Activated CD4-positive, alpha-beta T cell treated with anti-CD3 and anti-CD28 coated beads, Interleukin-2, amount 10 ng/mL, durations not matched to agents 24 days and 14 days (primary cell): ENCODE measurements around the gene EPHA1. TPM values are rescaled to one million over a fixed set of nuclear protein-coding genes. Genes with fewer than 3 reads are reported as not detected.
A peak's percentile ranks its signal among the peaks of the same experiment; 100 is the strongest.
"Not testable (repeated sequence)": the region's sequence is repeated elsewhere in the genome, so short reads cannot be mapped to it uniquely, and the experiment has no call there.

Source experiments
- DNase-seq: peaks from one replicate; pipeline ENCODE4 v3.0.0; 2022
- H3K27ac Mint-ChIP-seq: one replicate; pipeline ENCODE4 v1.8.0; 2022; ENCODE audit warnings: mild to moderate bottlenecking, mixed read lengths
- H3K27me3 Mint-ChIP-seq: one replicate; pipeline ENCODE4 v1.8.0; 2022; ENCODE audit warnings: mixed read lengths
- H3K36me3 Mint-ChIP-seq: one replicate; pipeline ENCODE4 v1.8.0; 2022; ENCODE audit warnings: low read depth, mild to moderate bottlenecking, mixed read lengths
- H3K4me1 Mint-ChIP-seq: one replicate; pipeline ENCODE4 v1.8.0; 2021; ENCODE audit warnings: mixed read lengths
- H3K4me3 Mint-ChIP-seq: one replicate; pipeline ENCODE4 v1.8.0; 2022; ENCODE audit warnings: mild to moderate bottlenecking, moderate library complexity, mixed read lengths
- H3K9me3 Mint-ChIP-seq: one replicate; pipeline ENCODE4 v1.8.0; 2021; ENCODE audit warnings: mixed read lengths
- intact Hi-C: fragments of 100-400 bp; cut with micrococcal nuclease; formaldehyde crosslinking; loops from one replicate; pipeline ENCODE4 v1.15.1; 2023
- total RNA-seq: library from RNA; stranded (reverse); gene quantifications from 2 replicates; pipeline ENCODE4 v1.2.3, GENCODE V29; 2022

The EPHA1 gene
- total RNA-seq, 1 donor from 2014 or later, result 0.09 TPM

- H3K36me3 Mint-ChIP-seq, result peaks cover 31% of the 10 kb centered on the region
- peaks cover 18% of the 10 kb centered on the region for H3K4me1 Mint-ChIP-seq
- H3K27me3 Mint-ChIP-seq, result no peaks in the 10 kb centered on the region
- no peak overlapping the region for H3K4me3 Mint-ChIP-seq
- H3K27ac Mint-ChIP-seq, result no peak overlapping the region
- no peaks in the 10 kb centered on the region for H3K9me3 Mint-ChIP-seq
- DNase-seq, result no peak
- intact Hi-C loops, result no loop called here
These were observed 15.2 kb downstream of the EPHA1 start for GRCh38 chr7:143393267-143394041.

GRCh38 chr7:143392875-143393266, 15.8 kb downstream of the EPHA1 start:
- peaks cover 18% of the 10 kb centered on the region for H3K4me1 Mint-ChIP-seq

DNA sequence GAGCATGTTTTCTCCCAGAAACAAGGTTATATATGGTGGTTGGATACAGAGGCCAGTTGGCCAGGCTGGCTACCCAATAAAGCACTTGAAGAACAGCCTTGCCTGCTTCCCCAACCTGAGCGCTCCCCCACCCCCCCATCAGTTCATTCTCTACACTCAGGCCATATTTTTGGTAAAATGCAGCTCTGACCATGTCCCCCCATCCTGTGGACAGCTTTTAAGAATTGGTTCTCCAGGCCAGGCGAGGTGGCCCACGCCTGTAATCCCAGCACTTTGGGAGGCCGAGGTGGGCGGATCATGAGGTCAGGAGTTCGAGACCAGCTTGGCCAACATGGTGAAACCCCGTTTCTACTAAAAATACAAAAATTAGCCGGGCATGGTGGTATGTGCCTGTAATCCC, 16.2 kb downstream of the EPHA1 start:
- not testable (repeated sequence) for H3K9me3 Mint-ChIP-seq, H3K4me3 Mint-ChIP-seq

More at GRCh38 chr7:143392875-143393266, 15.8 kb downstream of the EPHA1 start:
- H3K27me3 Mint-ChIP-seq, result no peaks in the 10 kb centered on the region
- H3K9me3 Mint-ChIP-seq, result no peaks in the 10 kb centered on the region
- intact Hi-C loops, result no loop called here
- H3K27ac Mint-ChIP-seq, result no peak overlapping the region
- peaks cover 32% of the 10 kb centered on the region for H3K36me3 Mint-ChIP-seq
- H3K4me3 Mint-ChIP-seq, result no peak overlapping the region
- no peak for DNase-seq

DNA sequence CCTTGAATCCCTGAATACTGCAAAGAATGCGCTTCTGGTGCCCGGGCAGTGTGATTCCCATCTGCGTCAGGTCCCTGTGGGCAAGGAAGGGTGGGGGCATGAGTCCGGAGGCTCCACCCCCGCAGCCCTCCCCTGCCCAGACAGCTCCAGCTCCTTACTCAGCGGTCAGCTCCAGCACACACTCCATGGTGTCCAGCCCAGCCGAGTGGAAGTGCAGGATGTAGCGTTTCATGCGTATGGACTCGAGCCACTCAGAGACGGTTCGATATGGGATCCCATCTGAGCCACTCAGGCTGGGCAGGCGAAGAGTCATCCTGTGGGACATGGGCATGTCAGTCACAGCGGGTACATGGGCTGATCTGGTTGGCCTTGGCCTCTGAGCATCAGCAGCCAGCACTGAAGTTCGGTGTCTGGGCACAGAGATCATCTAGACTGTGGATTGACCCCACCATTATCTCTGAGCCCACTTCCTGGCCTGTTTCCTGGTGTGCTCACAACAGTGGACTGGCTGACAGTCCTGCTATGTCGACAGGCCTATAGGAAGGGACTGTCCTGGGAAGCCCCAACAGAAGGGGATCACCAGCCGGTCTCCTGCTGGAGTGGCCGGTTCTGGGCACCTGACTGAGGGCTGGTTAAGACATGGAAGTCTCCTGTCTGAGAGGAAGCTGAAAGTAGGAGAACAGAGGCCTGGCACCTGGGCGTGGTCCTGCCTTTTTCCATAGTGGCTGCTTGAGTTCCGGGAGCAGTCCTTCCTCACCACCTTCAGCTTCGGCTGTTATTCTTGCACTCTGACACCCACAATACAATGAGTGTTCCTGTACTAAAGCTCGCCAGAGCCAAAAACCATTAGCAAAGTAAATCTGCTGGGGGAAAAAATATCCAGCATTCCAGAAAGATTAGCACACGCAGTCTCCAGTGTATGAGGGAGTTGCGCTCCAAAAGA, 16.9 kb downstream of the EPHA1 start:
- Mint-ChIP-seq H3K4me3 (no peak overlapping the region), H3K9me3 (no peaks in the 10 kb centered on the region), H3K27me3 (no peaks in the 10 kb centered on the region), H3K27ac (no peak overlapping the region), H3K36me3 (peaks cover 34% of the 10 kb centered on the region), H3K4me1 (peaks cover 20% of the 10 kb centered on the region)
- intact Hi-C loops, result no loop called here
- no peak for DNase-seq

More for the DNA sequence above, 16.2 kb downstream of the EPHA1 start:
- H3K27me3 Mint-ChIP-seq, intact Hi-C loops, DNase-seq, H3K27ac Mint-ChIP-seq: not testable (repeated sequence)
- H3K4me1 Mint-ChIP-seq, result peaks cover 20% of the 10 kb centered on the region
- H3K36me3 Mint-ChIP-seq, result peaks cover 34% of the 10 kb centered on the region

DNA sequence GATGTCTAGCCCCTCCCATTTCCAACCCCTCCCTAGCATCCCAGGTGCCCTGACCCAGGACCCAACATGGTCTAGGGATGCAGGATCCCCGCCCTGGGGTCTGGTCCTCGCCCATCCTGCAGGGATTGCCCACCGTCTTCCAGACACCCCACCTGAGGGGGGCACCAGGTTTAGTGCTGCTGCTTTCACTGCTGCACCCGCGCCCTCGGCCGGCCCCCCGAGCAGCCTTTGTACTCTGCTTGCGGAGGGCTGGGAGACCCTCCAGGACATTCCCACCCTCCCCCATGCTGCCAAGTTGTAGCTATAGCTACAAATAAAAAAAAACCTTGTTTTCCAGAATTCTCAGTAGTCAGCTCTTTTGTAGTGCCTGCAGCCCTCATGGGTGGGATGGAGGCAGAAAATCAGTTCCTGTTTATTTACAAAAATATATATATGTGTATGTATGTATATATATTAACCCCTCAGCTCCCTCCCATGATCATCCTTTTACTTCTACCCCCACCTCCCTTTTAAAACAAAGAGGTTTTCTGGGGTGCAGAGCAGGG, 17.8 kb downstream of the EPHA1 start:
- Mint-ChIP-seq H3K4me3 (no peak overlapping the region), H3K4me1 (peaks cover 20% of the 10 kb centered on the region), H3K27ac (no peak overlapping the region), H3K36me3 (peaks cover 34% of the 10 kb centered on the region), H3K27me3 (no peaks in the 10 kb centered on the region), H3K9me3 (no peaks in the 10 kb centered on the region)
- intact Hi-C loops, result no loop called here
- no peak for DNase-seq

DNA sequence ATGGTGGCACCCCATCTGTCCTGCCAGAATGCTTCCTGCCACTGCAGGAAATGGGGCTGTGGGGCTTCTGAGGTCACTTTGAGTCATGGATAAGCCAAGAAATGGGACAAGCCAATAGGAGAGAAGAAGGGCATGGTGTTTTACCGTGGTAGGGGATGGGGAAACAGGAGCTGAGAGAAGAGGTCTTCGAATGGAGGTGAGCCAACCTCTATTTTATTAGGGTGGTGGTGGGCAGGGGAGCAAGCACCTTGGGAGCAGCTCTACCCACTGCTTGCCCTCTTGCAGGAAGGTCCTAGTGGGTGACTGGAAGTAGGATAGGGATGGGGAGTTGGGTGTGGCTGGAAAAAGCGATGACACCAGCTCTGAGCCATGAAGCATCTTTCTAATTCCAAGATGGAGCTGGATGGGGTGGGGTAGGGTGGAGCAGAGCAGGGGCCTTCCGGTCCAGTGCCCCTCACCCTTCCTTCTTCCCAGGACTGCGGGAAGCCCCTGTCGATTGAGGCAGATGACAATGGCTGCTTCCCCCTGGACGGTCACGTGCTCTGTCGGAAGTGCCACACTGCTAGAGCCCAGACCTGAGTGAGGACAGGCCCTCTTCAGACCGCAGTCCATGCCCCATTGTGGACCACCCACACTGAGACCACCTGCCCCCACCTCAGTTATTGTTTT, 18.4 kb downstream of the EPHA1 start:
- intact Hi-C loops, result no loop called here
- H3K9me3 Mint-ChIP-seq, result no peaks in the 10 kb centered on the region
- DNase-seq, result no peak

DNA sequence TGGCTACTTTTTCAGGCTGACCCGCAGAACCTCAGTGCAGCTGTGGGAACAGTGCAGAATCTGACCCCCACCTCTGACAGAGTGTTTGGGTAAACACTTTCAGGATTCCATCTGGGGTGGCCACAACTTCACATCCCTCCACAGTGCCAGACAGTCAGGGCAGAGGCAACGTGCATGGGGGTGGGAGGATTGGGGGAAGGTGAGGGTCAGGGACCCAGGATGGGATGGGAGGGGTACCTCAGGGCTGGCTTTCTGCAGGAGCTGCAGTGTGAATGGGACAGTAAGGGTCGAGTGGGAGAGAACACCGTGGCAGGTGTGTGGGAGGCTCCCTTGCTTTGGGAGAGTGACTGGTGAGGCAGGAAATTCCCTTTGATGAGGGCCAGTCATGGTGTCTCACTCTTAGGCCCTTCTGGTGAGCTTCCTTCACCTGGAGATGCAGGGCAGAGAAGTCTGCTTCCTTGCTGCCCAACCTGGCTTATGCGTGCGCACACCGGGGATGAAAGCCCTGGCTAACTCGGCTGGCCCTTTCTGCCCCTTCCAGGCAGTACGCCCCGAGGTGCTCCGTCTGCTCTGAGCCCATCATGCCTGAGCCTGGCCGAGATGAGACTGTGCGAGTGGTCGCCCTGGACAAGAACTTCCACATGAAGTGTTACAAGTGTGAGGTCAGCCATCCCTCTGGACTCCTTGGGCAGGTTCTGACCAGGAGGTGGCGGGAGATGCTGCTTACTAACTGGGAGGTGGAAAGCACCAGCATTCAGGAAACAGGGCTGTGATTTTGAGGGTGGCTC, 19.1 kb downstream of the EPHA1 start:
- Mint-ChIP-seq H3K9me3 (no peaks in the 10 kb centered on the region), H3K4me1 (peaks cover 16% of the 10 kb centered on the region), H3K27ac (peak overlapping the region; percentile 31), H3K4me3 (no peak overlapping the region), H3K36me3 (peaks cover 34% of the 10 kb centered on the region), H3K27me3 (no peaks in the 10 kb centered on the region)
- intact Hi-C loops, result no loop called here
- no peak for DNase-seq

More for the DNA sequence above, 18.4 kb downstream of the EPHA1 start:
- Mint-ChIP-seq H3K27ac (no peak overlapping the region), H3K27me3 (no peaks in the 10 kb centered on the region), H3K4me3 (no peak overlapping the region), H3K36me3 (peaks cover 34% of the 10 kb centered on the region), H3K4me1 (peaks cover 20% of the 10 kb centered on the region)

GRCh38 chr7:143388491-143389101, 20.1 kb downstream of the EPHA1 start:
- H3K27ac Mint-ChIP-seq, result no peak overlapping the region
- no peaks in the 10 kb centered on the region for H3K27me3 Mint-ChIP-seq
- intact Hi-C loops, result no loop called here
- H3K4me1 Mint-ChIP-seq, result peaks cover 13% of the 10 kb centered on the region
- H3K36me3 Mint-ChIP-seq, result peaks cover 32% of the 10 kb centered on the region
- DNase-seq, result no peak
- no peak overlapping the region for H3K4me3 Mint-ChIP-seq
- no peaks in the 10 kb centered on the region for H3K9me3 Mint-ChIP-seq

GRCh38 chr7:143388051-143388450, 20.6 kb downstream of the EPHA1 start:
- Mint-ChIP-seq H3K9me3 (no peaks in the 10 kb centered on the region), H3K27me3 (no peaks in the 10 kb centered on the region), H3K36me3 (peaks cover 32% of the 10 kb centered on the region), H3K4me1 (peaks cover 16% of the 10 kb centered on the region), H3K27ac (no peak overlapping the region), H3K4me3 (no peak overlapping the region)
- DNase-seq, result no peak
- intact Hi-C loops, result no loop called here

GRCh38 chr7:143387156-143387975, 21.3 kb downstream of the EPHA1 start:
- Mint-ChIP-seq H3K27me3 (no peaks in the 10 kb centered on the region), H3K4me3 (no peak overlapping the region), H3K27ac (no peak overlapping the region), H3K4me1 (peaks cover 23% of the 10 kb centered on the region), H3K36me3 (peaks cover 32% of the 10 kb centered on the region), H3K9me3 (no peaks in the 10 kb centered on the region)
- no peak for DNase-seq
- intact Hi-C loops, result no loop called here

DNA sequence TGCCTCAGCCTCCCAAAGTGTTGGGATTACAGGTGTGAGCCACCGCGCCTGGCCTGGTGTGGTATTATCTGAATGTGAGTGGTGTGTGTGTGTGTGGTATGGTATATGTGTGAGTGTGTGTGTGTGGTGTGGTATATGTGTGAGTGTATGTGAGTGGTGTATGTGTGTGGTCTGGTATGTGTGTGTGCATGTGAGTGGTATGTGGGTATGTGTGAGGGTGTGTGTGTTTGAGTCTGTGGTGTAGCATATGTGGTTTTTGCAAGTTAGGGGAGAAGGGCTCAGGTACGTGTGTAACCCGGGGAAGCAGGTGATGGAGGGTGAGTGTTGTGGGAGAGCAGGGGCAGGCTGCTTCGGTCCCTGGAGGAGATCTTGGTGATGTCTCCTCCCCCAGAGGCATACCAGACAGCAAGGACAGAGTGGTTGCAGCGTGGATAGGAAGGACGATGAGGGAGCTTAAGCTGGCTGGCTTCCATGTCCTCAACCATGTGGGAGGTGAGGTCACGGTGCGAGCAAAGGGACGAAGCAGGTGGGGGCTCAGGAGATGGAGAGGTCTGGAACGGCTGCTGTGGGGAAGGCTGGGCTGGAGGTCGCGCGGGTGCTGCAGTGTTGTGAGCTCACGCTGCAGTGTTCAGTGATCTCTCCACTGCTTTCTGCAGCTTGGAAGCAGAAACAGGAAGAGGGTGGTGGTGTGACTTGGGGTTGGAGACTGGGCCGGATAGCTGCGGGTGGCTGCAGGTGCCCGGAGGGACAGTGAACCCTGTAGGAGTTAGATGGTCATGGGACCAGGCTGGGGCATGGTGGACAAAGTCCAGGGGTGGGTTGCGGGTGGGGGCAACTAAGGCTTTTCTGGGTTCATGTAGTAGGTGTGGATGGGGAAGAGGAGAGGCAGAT, 22.5 kb downstream of the EPHA1 start:
- Mint-ChIP-seq H3K36me3 (peaks cover 25% of the 10 kb centered on the region), H3K4me1 (peaks cover 23% of the 10 kb centered on the region), H3K27me3 (no peaks in the 10 kb centered on the region), H3K27ac (no peak overlapping the region), H3K4me3 (no peak overlapping the region), H3K9me3 (no peaks in the 10 kb centered on the region)
- DNase-seq, result peak; percentile 85
- intact Hi-C loops, result no loop called here
